Astrocyte of the spinal cord (primary cell): Measurements from ENCODE around the gene PNN.
"Not testable (repeated sequence)": the region's sequence is repeated elsewhere in the genome, so short reads cannot be mapped to it uniquely, and the experiment has no call there.

ENCODE experiments used
- DNase-seq: peaks from one replicate; pipeline ENCODE4 v3.0.0; 2011; ENCODE audit warnings: low read depth, low spot score
- H3K4me3 ChIP-seq: 2 replicates; pipeline ENCODE4 v1.5.1; 2011; ENCODE audit warnings: low read depth, mild to moderate bottlenecking, low read length, moderate library complexity
- in situ Hi-C: cut with HindIII; loops from 2 replicates; pipeline ENCODE4 v1.10.0; 2017; ENCODE audit warnings: low sequenced_read_pairs
- TF ChIP-seq, protein P1 (sequence below): IDR thresholded peaks from 2 replicates; pipeline ENCODE4 v1.5.1; 2012; ENCODE audit warnings: low read depth, mild to moderate bottlenecking, low read length, inconsistent platforms

Gene PNN

DNA sequence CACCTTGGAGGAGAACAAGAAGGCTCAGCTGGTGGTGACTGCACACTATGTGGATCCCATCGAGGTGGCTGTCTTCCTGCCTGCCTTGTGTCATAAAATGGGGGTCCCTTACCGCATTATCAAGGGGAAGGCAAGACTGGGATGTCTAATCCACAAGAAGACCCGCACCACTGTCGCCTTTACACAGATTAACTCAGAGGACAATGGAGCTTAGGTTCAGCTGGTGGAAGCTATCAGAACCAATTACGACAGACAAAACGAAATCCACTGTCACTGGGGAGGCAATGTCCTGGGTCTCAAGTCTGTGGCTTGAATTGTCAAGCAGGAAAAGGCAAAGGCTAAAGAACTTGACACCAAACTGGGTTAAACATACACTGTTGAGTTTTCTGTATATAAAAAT lies 17.6 kb upstream of the PNN start:
- in situ Hi-C loops = no loop called here
- H3K4me3 ChIP-seq = no peak overlapping the region
- DNase-seq = no peak
- TF ChIP-seq, protein P1, sequence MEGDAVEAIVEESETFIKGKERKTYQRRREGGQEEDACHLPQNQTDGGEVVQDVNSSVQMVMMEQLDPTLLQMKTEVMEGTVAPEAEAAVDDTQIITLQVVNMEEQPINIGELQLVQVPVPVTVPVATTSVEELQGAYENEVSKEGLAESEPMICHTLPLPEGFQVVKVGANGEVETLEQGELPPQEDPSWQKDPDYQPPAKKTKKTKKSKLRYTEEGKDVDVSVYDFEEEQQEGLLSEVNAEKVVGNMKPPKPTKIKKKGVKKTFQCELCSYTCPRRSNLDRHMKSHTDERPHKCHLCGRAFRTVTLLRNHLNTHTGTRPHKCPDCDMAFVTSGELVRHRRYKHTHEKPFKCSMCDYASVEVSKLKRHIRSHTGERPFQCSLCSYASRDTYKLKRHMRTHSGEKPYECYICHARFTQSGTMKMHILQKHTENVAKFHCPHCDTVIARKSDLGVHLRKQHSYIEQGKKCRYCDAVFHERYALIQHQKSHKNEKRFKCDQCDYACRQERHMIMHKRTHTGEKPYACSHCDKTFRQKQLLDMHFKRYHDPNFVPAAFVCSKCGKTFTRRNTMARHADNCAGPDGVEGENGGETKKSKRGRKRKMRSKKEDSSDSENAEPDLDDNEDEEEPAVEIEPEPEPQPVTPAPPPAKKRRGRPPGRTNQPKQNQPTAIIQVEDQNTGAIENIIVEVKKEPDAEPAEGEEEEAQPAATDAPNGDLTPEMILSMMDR = no peak

DNA sequence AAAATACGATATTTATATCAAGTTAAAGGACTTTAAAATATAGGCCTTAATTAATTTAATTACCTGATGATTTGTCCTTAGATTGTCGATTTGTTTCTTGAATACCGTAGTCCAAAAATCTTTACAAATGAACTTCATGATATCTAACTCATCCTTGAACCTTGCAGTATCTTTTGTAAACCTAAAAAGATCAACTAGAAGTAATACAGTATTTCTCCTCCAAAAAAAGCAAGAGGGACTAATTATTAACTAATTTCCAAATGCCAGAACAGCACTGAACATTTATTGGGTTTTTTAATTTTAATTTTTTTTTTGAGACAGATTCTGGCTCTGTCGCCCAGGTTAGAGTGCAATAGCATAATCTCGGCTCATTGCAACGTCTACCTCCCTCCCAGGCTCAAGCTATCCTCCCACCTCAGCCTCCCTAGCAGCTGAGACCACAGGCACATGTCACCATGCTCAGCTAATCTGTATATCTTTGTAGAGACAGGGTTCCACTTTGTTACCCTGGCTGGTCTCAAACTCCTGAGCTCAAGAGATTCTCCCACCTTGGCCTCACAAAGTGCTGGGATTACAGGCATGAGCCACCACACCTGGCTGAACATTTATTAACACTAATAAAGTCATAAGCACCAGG lies 16.7 kb upstream of the PNN start:
- in situ Hi-C loops = no loop called here
- TF ChIP-seq, protein P1 = no peak
- H3K4me3 ChIP-seq = no peak overlapping the region
- no peak for DNase-seq

DNA sequence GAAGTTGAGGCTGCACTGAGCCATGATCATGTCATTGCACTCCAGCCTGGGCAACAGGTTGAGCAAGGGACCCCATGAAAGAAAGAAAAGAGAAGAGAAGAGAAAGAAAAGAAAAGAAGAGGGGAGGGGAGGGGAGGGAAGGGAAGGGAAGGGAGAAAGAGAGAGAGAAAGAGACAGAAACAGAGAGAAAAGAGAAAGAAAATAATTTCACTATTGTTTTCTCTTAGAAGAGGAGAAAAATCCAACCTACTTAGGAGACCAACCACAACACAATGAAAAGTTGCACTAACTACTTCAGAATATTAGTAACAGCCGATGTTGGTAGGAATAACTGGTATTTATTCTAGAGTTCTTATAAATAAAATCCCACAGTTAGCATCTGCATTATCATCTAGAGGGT lies 14.6 kb upstream of the PNN start:
- TF ChIP-seq, protein P1 = no peak
- in situ Hi-C loops = no loop called here
- no peak overlapping the region for H3K4me3 ChIP-seq
- DNase-seq = no peak

DNA sequence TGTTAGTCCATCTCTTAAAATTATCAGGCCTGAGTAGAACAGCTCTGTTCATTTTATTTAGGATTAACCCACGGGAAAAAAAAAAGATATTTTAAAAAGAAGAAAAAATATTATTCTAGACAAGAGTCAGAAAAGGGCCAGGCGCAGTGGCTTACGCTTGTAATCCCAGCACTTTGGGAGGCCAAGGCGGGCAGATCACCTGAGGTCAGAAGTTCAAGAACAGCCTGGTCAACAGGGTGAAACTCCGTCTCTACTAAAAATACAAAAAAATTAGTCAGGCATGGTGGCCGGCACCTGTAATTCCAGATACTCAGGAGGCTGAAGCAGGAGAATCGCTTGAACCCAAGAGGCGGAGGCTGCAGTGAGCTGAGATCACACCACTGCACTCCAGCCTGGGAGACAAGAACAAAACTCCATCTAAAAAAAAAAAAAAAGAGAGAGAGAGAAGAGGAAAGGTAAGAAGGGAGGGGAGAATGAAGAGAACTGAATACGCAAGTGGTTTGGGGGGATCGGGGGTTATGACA lies 7.2 kb upstream of the PNN start:
- H3K4me3 ChIP-seq, in situ Hi-C loops, DNase-seq: not testable (repeated sequence)

DNA sequence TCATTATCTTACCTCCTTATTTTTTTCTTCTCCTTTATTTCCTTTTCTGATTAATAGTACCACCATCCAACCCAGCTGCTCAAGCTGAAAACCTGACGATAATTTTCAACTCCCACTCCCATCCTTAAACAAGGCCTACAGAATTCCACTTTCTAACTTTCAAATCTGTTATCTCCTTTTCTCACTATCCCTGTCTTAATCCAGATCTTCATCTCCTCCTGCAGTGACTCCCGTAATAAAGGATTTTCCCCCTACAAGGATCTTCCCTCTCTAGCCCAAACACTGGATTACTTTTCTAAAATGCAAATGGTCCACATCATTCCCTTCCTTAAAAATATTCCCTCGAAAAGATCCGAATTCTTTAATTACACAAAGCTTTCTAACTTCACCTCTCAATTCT lies 6.5 kb upstream of the PNN start:
- TF ChIP-seq, protein P1 = no peak

DNA sequence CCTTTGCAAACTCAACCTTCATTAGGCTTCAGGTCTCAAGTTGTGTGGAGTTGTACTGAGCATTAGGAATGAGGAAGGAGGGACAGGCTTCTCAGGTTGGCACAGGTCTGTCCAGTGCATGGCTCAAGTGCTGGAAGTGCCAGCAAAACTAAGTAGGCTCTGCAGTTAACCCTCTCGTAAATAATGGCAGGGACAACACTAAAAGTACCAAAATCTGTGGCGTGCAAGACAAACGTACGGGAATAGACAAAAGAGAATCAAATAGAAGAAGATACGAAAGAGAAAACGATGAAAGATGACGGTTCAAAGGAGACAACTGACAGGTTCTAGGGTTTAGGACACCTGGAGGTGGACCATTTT lies 5.5 kb upstream of the PNN start:
- in situ Hi-C loops = no loop called here
- DNase-seq = peak; percentile 14
- TF ChIP-seq, protein P1 = no peak
- H3K4me3 ChIP-seq = peak overlapping the region; percentile 98

More for the DNA sequence above, 6.5 kb upstream of the PNN start:
- in situ Hi-C loops = no loop called here
- DNase-seq = no peak
- peak overlapping the region; percentile 98 for H3K4me3 ChIP-seq

DNA sequence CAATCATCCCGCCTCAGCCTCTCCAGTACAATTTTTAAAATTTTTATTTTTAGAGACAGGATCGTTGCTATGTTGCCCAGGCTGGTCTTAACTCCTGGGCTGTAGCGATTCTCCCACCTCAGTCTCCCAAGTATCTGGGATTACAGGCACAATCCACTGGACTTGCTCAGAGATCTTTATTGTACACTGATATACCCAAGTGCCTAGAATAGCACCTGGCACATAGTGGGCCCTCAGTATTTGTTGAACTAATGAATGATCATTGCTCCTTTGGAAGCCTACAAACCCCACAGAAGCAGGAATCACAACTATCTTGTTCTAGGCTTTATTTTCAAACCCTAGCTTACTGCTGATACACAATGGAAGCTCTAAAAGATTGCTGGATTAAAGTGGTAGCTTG lies 1.9 kb upstream of the PNN start:
- in situ Hi-C loops = no loop called here
- DNase-seq = no peak
- TF ChIP-seq, protein P1 = no peak
- H3K4me3 ChIP-seq = no peak overlapping the region
